Erythroblast (primary cell): Measurements from ENCODE around the gene PRKAR1B.

Experiments used
- GATA1 ChIP-seq: IDR thresholded peaks from 2 replicates; pipeline ENCODE4 v1.6.1; 2011; ENCODE audit warnings: low read depth, mild to moderate bottlenecking, control low read depth, low read length, moderate library complexity
- POLR2A ChIP-seq: IDR thresholded peaks from 2 replicates; pipeline ENCODE4 v1.6.1; 2011; ENCODE audit warnings: mild to moderate bottlenecking, low read length

DNA sequence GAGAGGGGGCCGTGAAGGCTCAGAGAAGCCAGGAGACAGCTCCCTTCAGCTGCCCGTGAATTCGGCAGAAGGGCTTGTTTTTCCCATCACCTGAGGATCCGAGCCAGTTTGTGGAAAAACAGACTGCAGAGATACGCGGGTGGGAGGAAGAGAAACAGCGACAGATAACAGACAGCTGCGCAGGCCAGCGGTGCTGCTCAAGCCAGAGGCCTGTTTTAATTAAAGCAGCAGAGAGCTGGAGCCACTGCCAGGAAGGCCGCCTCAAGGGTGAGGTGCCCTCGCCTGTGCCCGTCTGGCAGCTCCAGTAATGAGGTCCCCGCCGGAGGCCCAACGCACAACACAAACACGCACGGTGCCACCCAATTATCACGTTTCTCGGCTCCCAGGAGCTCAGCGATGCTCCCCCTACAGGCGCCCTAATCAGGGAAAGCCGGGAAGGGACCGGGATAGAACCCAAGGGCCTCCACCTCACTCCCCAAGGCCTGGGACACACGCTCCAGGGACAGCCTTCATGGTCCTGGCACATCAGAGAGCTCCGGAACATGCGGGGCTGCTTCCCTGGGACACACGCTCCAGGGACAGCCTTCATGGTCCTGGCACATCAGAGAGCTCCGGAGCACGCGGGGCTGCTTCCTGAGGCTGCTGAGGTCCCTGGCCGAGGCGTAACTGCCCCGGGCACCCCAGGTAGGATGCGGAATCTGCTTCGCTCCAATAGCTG is 61.2 kb downstream of the PRKAR1B start:
- TF ChIP-seq POLR2A (no peak), GATA1 (no peak)
